ENCODE measurements around the gene GRID2.
"Not testable (repeated sequence)": the region's sequence is repeated elsewhere in the genome, so short reads cannot be mapped to it uniquely, and the experiment has no call there.

Gene GRID2

GRCh38 chr4:93346840-93347239 lies 1043.1 kb downstream of the GRID2 start:
- DNase-seq = no peak

GRCh38 chr4:93348896-93349295 lies 1045.1 kb downstream of the GRID2 start:
- DNase-seq = no peak

GRCh38 chr4:93351846-93352245 lies 1048.1 kb downstream of the GRID2 start:
- no peak for DNase-seq

GRCh38 chr4:93355411-93355810 lies 1051.6 kb downstream of the GRID2 start:
- DNase-seq = no peak

- no peak for DNase-seq
Measured at GRCh38 chr4:93359586-93359985, 1055.8 kb downstream of the GRID2 start.

GRCh38 chr4:93366169-93366755 lies 1062.5 kb downstream of the GRID2 start:
- DNase-seq = not testable (repeated sequence)

- no peak for DNase-seq
Measured at GRCh38 chr4:93368968-93369367, 1065.2 kb downstream of the GRID2 start.

- DNase-seq = no peak
Measured at GRCh38 chr4:93370256-93370655, 1066.5 kb downstream of the GRID2 start.

- DNase-seq = no peak
Measured at GRCh38 chr4:93373893-93374860, 1070.4 kb downstream of the GRID2 start.

- DNase-seq = no peak
Measured at GRCh38 chr4:93384241-93384640, 1080.5 kb downstream of the GRID2 start.

- DNase-seq = no peak
Measured at GRCh38 chr4:93384887-93385286, 1081.1 kb downstream of the GRID2 start.

- DNase-seq = no peak
Measured at GRCh38 chr4:93394545-93395081, 1090.8 kb downstream of the GRID2 start.

- DNase-seq = no peak
Measured at GRCh38 chr4:93396272-93396671, 1092.5 kb downstream of the GRID2 start.

GRCh38 chr4:93403571-93403970 lies 1099.8 kb downstream of the GRID2 start:
- DNase-seq = no peak

- DNase-seq = no peak
Measured at GRCh38 chr4:93407493-93408275, 1103.9 kb downstream of the GRID2 start.

- DNase-seq = no peak
Measured at GRCh38 chr4:93409035-93409434, 1105.3 kb downstream of the GRID2 start.

- DNase-seq = no peak
Measured at GRCh38 chr4:93414041-93414550, 1110.3 kb downstream of the GRID2 start.

- no peak for DNase-seq
Measured at GRCh38 chr4:93416344-93417128, 1112.8 kb downstream of the GRID2 start.

- DNase-seq = no peak
Measured at GRCh38 chr4:93431371-93431770, 1127.6 kb downstream of the GRID2 start.

- DNase-seq = no peak
Measured at GRCh38 chr4:93433840-93434239, 1130.1 kb downstream of the GRID2 start.

GRCh38 chr4:93436000-93436626 lies 1132.3 kb downstream of the GRID2 start:
- DNase-seq = no peak

- DNase-seq = no peak
Measured at GRCh38 chr4:93437991-93438390, 1134.2 kb downstream of the GRID2 start.
